Fibroblast of the aortic adventitia (primary cell): ENCODE measurements around the gene AGTRAP. TPM values are rescaled to one million over a fixed set of nuclear protein-coding genes. Genes with fewer than 3 reads are reported as not detected.
A peak's percentile ranks its signal among the peaks of the same experiment; 100 is the strongest.

Experiments used
- DNase-seq: peaks from one replicate; pipeline ENCODE4 v3.0.0-alpha.2; 2010; ENCODE audit warnings: low read depth
- H3K4me3 ChIP-seq: 2 replicates; pipeline ENCODE4 v1.5.1; 2011; ENCODE audit warnings: low read depth, mild to moderate bottlenecking, control low read depth, low read length, moderate library complexity
- total RNA-seq: library from RNA; depleted of rRNA; stranded (reverse); fragments of >200 nt; gene quantifications from 2 replicates; pipeline ENCODE4 v1.2.3, GENCODE V29; 2012; ENCODE audit warnings: low replicate concordance
- TF ChIP-seq, protein P1 (sequence below): IDR thresholded peaks from 2 replicates; pipeline ENCODE4 v1.5.1; 2011; ENCODE audit warnings: mild to moderate bottlenecking, low read length, control low read depth, inconsistent platforms; ENCODE audit not compliant: insufficient read depth

AGTRAP gene
- total RNA-seq, 1 donor = 49.4 TPM

DNA sequence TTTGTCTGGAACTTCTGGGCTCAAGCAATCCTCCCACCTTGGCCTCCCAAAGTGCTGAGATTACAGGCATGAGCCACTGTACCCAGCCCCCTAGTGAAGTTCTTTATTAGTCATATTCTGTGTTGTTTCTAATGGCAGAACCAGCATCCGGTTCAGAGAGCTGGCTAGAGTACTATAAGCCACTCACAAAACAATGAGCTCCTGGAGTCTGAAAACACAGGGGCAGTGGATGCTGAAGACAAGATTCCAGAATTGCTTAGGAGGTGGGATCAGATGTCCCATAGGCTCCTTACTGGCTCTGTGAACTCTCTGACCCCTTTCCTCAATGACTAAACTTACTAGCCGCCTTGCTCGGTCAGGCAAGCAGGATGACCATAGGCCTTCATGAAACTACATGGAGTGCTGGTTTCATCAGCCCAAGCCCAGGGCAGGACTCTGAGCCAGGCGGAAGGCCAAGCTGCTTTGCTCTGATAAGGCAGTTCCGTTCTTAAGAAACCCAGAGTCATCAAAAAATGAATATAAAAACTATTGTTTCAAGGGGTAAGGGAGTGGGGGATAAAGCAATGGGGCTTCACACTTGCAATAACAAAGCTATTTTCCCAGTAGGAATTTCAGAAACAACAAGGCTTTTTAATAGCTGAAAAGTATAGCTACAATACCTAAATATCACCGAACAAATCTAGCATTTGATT lies 61.7 kb downstream of the AGTRAP start:
- H3K4me3 ChIP-seq = no peak overlapping the region
- DNase-seq = peak; percentile 96
- TF ChIP-seq, protein P1, sequence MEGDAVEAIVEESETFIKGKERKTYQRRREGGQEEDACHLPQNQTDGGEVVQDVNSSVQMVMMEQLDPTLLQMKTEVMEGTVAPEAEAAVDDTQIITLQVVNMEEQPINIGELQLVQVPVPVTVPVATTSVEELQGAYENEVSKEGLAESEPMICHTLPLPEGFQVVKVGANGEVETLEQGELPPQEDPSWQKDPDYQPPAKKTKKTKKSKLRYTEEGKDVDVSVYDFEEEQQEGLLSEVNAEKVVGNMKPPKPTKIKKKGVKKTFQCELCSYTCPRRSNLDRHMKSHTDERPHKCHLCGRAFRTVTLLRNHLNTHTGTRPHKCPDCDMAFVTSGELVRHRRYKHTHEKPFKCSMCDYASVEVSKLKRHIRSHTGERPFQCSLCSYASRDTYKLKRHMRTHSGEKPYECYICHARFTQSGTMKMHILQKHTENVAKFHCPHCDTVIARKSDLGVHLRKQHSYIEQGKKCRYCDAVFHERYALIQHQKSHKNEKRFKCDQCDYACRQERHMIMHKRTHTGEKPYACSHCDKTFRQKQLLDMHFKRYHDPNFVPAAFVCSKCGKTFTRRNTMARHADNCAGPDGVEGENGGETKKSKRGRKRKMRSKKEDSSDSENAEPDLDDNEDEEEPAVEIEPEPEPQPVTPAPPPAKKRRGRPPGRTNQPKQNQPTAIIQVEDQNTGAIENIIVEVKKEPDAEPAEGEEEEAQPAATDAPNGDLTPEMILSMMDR = no peak

- DNase-seq = no peak
- no peak overlapping the region for H3K4me3 ChIP-seq
- TF ChIP-seq, protein P1 = no peak
Observed at GRCh38 chr1:11799099-11799498, 63.2 kb downstream of the AGTRAP start.

DNA sequence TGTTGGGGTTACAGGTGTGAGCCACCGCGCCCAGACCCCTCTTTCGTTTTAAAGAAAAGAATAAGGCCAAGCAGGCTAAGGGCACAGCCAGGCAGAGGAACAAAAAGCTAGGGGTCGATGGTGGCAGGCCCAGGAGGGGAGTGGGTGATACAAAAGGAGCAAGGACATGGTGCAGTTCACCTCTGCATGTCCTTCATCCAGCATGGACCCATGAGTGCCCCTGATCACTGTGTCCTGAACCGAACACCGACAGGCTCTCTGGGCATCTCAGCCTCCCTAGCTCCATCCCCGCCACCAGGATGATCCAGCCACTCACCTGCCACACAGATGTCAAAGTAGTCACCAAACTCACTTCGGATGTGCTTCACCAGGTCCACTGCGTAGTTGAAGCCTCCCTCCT lies 64.0 kb downstream of the AGTRAP start:
- H3K4me3 ChIP-seq = no peak overlapping the region
- no peak for DNase-seq
- TF ChIP-seq, protein P1 = no peak

GRCh38 chr1:11800391-11800755 lies 64.4 kb downstream of the AGTRAP start:
- no peak overlapping the region for H3K4me3 ChIP-seq
- DNase-seq = no peak
- TF ChIP-seq, protein P1 = no peak

Other genes with a start within 250 kb of the AGTRAP start
- 2.0 and 3.9 TPM in 2 replicates for gene FBXO2, start 81.7 kb upstream of the AGTRAP start, total RNA-seq
- gene FBXO44, start 81.3 kb upstream of the AGTRAP start, total RNA-seq = 8.1 and 16.0 TPM in 2 replicates
- 3.4 and 4.5 TPM in 2 replicates for gene FBXO6, start 71.9 kb upstream of the AGTRAP start, total RNA-seq
- gene MAD2L2, start 55.0 kb upstream of the AGTRAP start, total RNA-seq = 17.6 and 33.1 TPM in 2 replicates
- gene DRAXIN, start 44.4 kb upstream of the AGTRAP start, total RNA-seq = 2.4 TPM in 1 of 2 replicates, not detected in the other
- gene C1orf167, start 26.1 kb downstream of the AGTRAP start, total RNA-seq = 0.36 TPM in 1 of 2 replicates, not detected in the other
- gene MTHFR, start 69.8 kb downstream of the AGTRAP start, total RNA-seq = 42.9 and 55.4 TPM in 2 replicates
- 12.6 and 47.8 TPM in 2 replicates for gene CLCN6, start 70.1 kb downstream of the AGTRAP start, total RNA-seq
- not detected in 2 replicates for gene NPPA, start 111.6 kb downstream of the AGTRAP start, total RNA-seq
- gene NPPB, start 122.8 kb downstream of the AGTRAP start, total RNA-seq = not detected in 2 replicates
- 37.8 and 86.9 TPM in 2 replicates for gene KIAA2013, start 190.3 kb downstream of the AGTRAP start, total RNA-seq
- 116 and 123 TPM in 2 replicates for gene PLOD1, start 198.6 kb downstream of the AGTRAP start, total RNA-seq
- gene MFN2, start 244.3 kb downstream of the AGTRAP start, total RNA-seq = 41.9 and 59.7 TPM in 2 replicates